ENCODE data around the gene RFFL.

RFFL gene

DNA sequence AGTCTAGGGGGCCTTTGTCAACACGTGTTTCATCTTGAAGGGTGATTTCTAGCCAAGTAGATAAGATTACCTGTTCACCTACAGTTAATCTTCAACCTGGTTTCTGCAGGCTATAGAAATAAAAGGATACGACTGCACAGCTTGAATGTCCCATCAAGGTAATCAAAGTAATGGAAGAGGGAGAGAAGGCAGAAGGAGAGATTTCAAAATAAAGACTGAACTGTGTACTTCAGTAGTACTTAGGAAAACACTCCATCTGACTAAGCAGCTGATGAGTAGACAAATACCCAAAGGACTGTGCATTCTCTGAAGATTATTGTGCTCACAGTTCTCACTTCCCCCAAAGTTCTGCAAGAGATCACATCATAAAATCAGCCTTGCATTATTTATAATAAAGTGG, 5.8 kb upstream of the RFFL start:
- Histone ChIP-seq H3K27me3 (replicated peaks; ENCODE audit: control insufficient read depth, insufficient read depth, low read length) (no peaks in the 10 kb centered on the region), H3K4me3 (replicated peaks; ENCODE audit: low read depth, low read length) (peak overlapping the region; percentile 18), H3K36me3 (ENCODE audit: control insufficient read depth, insufficient read depth, low read length) (no peaks in the 10 kb centered on the region)
- TF ChIP-seq, protein P1, sequence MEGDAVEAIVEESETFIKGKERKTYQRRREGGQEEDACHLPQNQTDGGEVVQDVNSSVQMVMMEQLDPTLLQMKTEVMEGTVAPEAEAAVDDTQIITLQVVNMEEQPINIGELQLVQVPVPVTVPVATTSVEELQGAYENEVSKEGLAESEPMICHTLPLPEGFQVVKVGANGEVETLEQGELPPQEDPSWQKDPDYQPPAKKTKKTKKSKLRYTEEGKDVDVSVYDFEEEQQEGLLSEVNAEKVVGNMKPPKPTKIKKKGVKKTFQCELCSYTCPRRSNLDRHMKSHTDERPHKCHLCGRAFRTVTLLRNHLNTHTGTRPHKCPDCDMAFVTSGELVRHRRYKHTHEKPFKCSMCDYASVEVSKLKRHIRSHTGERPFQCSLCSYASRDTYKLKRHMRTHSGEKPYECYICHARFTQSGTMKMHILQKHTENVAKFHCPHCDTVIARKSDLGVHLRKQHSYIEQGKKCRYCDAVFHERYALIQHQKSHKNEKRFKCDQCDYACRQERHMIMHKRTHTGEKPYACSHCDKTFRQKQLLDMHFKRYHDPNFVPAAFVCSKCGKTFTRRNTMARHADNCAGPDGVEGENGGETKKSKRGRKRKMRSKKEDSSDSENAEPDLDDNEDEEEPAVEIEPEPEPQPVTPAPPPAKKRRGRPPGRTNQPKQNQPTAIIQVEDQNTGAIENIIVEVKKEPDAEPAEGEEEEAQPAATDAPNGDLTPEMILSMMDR (IDR thresholded peaks at IDR 0.05; ENCODE audit: insufficient read depth, low read length, poor library complexity, severe bottlenecking): no peak
- no peak for DNase-seq (ENCODE audit: extremely low read depth, insufficient read length)

DNA sequence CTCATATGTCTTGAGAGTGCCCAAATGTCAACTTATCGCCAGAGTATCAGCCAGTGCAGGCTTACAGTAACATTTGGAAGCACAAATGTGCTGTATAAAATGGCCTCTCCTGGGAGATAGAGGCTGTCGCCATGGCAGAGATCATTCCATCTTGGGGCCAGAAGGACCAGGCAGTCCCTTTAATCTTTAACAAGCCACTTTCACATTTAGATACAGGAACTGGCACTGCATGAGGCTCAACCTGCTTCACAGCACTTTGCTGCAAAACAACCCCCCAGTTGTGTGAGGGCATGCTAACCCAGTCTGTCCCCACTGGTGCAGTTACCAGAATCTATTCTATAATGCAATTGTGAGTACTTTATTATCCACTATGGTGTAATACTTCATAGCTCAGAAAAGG, 4.7 kb upstream of the RFFL start:
- Histone ChIP-seq H3K4me3 (replicated peaks; ENCODE audit: low read depth, low read length) (no peak overlapping the region; the same call in 1 of the 2 replicates), H3K36me3 (ENCODE audit: control insufficient read depth, insufficient read depth, low read length) (no peaks in the 10 kb centered on the region), H3K27me3 (replicated peaks; ENCODE audit: control insufficient read depth, insufficient read depth, low read length) (no peaks in the 10 kb centered on the region)
- TF ChIP-seq, protein P1 (IDR thresholded peaks at IDR 0.05; ENCODE audit: insufficient read depth, low read length, poor library complexity, severe bottlenecking): no peak
- no peak for DNase-seq (ENCODE audit: extremely low read depth, insufficient read length)

DNA sequence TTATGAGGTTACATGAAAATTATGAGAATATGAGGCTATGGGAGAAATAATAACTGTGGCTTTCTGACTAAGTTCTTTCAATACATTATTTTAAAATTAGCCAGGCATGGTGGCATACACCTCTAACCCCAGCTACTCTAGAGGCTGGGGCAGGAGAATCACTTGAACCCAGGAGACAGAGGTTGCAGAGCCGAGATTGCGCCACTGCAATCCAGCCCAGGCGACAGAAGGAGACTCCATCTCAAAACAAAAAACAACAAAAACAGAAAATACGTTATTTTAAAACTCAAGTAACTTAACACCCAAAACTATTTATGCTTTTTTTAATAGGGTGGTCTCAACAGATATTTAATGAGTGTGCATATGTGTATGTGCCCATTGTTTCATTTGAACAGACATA, 2.4 kb upstream of the RFFL start:
- no peaks in the 10 kb centered on the region for H3K27me3 ChIP-seq (replicated peaks; ENCODE audit: control insufficient read depth, insufficient read depth, low read length)
- H3K4me3 ChIP-seq (replicated peaks; ENCODE audit: low read depth, low read length): no peak overlapping the region
- no peak for DNase-seq (ENCODE audit: extremely low read depth, insufficient read length)
- no peaks in the 10 kb centered on the region; the same call in 1 of the 2 replicates for H3K36me3 ChIP-seq (ENCODE audit: control insufficient read depth, insufficient read depth, low read length)
- TF ChIP-seq, protein P1 (IDR thresholded peaks at IDR 0.05; ENCODE audit: insufficient read depth, low read length, poor library complexity, severe bottlenecking): no peak

DNA sequence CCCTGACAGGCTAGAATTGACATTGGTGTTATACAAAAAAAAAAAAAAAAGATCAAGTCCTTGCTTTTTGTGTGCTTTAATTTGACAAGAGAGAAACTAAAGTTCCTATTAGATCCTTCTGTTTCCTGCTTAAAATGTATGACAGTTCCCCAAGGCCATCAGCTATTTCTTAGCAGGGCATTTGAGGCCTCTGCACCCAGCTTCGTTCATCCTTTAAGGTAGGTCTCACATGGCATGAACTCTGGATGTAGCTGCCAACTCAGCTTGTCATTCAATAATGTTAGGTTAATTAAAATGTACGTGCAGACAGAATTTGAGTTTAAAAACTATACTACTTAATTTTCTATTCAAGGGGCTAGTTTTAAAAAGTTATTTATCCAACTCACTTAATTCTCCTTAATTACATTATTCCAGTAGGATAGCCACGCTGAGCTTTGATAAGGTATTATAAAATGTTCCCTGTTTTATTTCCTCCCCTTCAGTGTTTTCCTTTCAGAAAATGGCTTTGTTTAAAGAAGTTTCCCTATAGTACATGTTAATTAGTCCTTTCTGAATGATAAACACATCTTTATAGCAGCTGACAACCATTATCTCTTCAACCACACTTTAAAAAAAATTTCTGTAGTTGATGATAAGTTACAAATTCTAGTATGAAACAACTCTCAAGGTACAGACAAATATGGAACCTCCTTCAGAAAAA, 1.2 kb upstream of the RFFL start:
- TF ChIP-seq, protein P1 (IDR thresholded peaks at IDR 0.05; ENCODE audit: insufficient read depth, low read length, poor library complexity, severe bottlenecking): no peak
- Histone ChIP-seq H3K4me3 (replicated peaks; ENCODE audit: low read depth, low read length) (no peak overlapping the region), H3K36me3 (ENCODE audit: control insufficient read depth, insufficient read depth, low read length) (no peaks in the 10 kb centered on the region; the same call in 1 of the 2 replicates), H3K27me3 (replicated peaks; ENCODE audit: control insufficient read depth, insufficient read depth, low read length) (no peaks in the 10 kb centered on the region)
- no peak for DNase-seq (ENCODE audit: extremely low read depth, insufficient read length)

DNA sequence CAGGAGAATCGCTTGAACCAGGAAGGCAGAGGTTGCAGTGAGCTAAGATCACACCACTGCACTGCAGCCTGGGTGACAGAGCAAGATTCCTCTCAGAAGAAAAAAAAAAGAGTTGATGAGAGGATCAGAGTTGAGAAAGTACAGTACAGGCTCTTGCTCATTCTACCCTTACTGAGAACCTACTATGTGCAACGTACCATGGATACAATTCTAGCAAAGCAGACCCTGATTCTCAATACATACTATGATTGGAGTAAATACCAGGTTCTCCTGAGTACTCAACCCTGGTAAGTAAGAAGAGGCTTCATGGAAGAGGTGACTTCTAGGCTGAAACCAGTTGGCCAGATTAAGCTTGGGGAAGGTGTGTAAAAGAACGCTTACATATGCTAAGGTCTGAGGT, 1.2 kb downstream of the RFFL start:
- no peak for DNase-seq (ENCODE audit: extremely low read depth, insufficient read length)
- H3K27me3 ChIP-seq (replicated peaks; ENCODE audit: control insufficient read depth, insufficient read depth, low read length): no peaks in the 10 kb centered on the region
- H3K4me3 ChIP-seq (replicated peaks; ENCODE audit: low read depth, low read length): no peak overlapping the region
- no peaks in the 10 kb centered on the region; the same call in 1 of the 2 replicates for H3K36me3 ChIP-seq (ENCODE audit: control insufficient read depth, insufficient read depth, low read length)
- TF ChIP-seq, protein P1 (IDR thresholded peaks at IDR 0.05; ENCODE audit: insufficient read depth, low read length, poor library complexity, severe bottlenecking): no peak

All from GM06990 (cell line).